GM12875 (cell line): ENCODE measurements around the gene ZBTB20.

Source experiments
- H3K4me3 ChIP-seq: one replicate; pipeline ENCODE4 v1.5.1; 2011; ENCODE audit warnings: low read depth, low read length, control low read depth
- TF ChIP-seq, protein P1 (sequence below): IDR thresholded peaks from 2 replicates; pipeline ENCODE4 v1.5.1; 2011; ENCODE audit warnings: low read depth, mild to moderate bottlenecking, control low read depth, inconsistent platforms, low read length, moderate library complexity, borderline replicate concordance; ENCODE audit not compliant: insufficient read depth

The ZBTB20 gene

DNA sequence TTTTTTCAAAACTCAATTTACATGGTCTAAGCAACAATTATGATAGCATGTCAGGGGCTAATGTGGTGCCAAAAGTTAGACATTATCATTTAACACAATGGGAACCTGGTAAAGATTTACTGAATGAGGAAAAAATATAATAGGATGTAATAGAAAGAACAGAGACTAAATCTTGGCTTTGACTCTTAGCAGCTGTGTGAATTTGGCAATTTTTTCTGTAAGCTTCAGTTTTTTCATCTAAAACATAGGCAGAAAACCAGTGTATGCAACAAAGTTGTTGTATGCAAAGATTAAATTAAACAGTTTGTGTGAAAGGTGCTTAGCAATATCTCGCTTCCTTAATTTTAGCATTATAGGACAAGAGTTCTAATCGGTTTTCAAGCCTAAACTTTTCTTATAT lies 57.6 kb downstream of the ZBTB20 start:
- TF ChIP-seq, protein P1, sequence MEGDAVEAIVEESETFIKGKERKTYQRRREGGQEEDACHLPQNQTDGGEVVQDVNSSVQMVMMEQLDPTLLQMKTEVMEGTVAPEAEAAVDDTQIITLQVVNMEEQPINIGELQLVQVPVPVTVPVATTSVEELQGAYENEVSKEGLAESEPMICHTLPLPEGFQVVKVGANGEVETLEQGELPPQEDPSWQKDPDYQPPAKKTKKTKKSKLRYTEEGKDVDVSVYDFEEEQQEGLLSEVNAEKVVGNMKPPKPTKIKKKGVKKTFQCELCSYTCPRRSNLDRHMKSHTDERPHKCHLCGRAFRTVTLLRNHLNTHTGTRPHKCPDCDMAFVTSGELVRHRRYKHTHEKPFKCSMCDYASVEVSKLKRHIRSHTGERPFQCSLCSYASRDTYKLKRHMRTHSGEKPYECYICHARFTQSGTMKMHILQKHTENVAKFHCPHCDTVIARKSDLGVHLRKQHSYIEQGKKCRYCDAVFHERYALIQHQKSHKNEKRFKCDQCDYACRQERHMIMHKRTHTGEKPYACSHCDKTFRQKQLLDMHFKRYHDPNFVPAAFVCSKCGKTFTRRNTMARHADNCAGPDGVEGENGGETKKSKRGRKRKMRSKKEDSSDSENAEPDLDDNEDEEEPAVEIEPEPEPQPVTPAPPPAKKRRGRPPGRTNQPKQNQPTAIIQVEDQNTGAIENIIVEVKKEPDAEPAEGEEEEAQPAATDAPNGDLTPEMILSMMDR: no peak
- no peak overlapping the region for H3K4me3 ChIP-seq

GRCh38 chr3:115087512-115087911 lies 59.6 kb downstream of the ZBTB20 start:
- TF ChIP-seq, protein P1: no peak
- no peak overlapping the region for H3K4me3 ChIP-seq

- H3K4me3 ChIP-seq: no peak overlapping the region
- TF ChIP-seq, protein P1: no peak
These were observed 60.7 kb downstream of the ZBTB20 start for GRCh38 chr3:115086344-115086743.

DNA sequence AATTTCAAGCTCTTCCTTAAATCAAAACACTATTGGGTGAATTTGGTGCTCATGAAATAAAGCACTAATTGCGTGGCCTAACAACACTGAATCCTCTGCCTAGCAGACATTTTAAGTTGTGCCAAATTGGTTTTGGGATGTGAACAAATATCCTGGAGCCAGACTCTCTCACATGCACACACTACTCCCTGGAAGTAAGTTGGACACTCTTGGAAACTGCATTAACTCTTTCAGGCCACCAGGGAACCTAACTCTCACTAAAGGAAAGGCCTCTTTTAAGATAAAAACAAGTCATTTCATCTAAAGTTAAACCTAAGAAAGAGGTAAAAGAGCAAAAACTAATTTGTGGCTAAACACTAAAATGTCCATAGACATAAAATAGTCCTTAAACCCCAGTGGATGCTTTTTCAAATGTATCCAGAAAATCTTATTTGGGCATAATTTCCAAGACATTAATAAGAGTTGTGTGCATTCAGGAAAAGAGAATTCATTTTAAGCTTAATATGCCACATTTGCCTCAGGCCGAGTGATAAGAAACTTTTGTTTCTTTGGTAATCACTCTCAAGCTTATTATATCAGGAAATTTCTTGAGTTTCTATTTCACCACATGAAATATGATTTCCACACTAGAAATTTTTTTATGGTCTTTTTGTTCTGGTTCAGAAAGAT lies 61.8 kb downstream of the ZBTB20 start:
- H3K4me3 ChIP-seq: no peak overlapping the region
- TF ChIP-seq, protein P1: 0 out of 2 replicates have a peak, but pooled peaks have one; percentile 6

DNA sequence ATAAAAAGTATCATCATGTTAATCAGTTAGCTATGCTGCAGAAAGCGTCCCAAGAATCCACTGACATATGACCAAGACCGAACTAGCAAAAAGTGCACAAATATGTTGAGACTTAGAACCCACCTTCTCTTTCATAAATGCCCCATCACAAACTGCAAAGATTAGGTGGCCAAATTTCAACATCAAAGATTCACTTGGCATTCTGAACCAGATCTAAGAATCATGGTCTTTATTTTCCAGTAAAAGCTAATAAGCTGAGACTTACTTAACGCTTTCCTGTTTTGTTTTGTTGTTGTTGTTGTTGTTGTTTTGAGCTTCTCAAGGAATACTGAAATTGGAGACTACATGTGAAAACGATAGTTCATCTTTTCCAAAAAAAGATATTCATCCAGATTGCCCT lies 62.4 kb downstream of the ZBTB20 start:
- no peak overlapping the region for H3K4me3 ChIP-seq

DNA sequence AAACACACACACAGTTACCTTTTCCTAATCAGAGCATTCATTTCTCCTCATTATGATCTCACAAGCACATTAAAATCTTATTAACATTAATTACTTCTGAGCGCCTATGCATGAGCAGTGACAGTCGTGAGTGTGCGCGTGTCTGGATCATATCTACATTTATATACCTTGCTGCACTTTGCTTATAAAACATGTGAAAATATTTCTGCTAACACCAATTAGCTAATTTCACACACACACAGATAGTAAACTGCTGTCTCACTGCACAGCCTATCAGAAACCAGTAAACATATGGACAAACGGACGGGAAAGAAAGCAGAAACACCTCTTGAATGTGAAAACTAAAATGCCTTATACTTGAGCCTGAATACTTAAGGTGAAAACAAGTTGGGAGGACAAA lies 64.8 kb downstream of the ZBTB20 start:
- no peak overlapping the region for H3K4me3 ChIP-seq
- TF ChIP-seq, protein P1: no peak

More for the DNA sequence above, 62.4 kb downstream of the ZBTB20 start:
- TF ChIP-seq, protein P1: no peak

GRCh38 chr3:115081444-115081843 lies 65.6 kb downstream of the ZBTB20 start:
- no peak overlapping the region for H3K4me3 ChIP-seq
- TF ChIP-seq, protein P1: no peak
